ENCODE measurements around the gene SH3RF3.

SH3RF3 gene

DNA sequence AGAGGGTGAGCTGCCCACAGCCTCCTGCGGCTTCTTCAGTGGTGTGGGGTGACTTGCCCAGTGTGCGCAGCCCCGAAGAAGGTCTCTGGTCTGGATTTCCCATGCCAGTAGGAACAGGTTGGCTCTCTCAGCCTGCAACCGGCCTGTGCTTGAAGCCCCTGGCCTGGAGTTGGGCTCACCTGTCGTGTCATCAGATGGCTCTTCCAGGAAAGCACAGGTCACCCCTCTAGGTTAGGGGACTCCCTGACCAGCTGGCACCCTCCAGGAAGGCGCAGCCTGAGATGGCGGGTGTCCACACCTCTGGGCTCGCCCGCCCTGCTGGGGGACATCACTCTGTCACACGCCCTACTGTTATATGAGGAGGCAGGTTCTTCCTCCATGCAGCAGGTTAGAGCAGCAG, 304.9 kb downstream of the SH3RF3 start:
- FAIRE-seq, result no peak
- TF ChIP-seq POU2F2 (IDR thresholded peaks at IDR 0.05; ENCODE audit: low read depth, low read length) (no peak), TAF1 (IDR thresholded peaks at IDR 0.05; ENCODE audit: low read depth, low read length) (no peak), POLR2AphosphoS5 (IDR thresholded peaks at IDR 0.05; ENCODE audit: low read depth, low read length) (no peak), POLR2A (IDR thresholded peaks at IDR 0.05; ENCODE audit: low read depth, low read length) (no peak)
- DNase-seq (ENCODE audit: insufficient read length, low spot score), result no peak

DNA sequence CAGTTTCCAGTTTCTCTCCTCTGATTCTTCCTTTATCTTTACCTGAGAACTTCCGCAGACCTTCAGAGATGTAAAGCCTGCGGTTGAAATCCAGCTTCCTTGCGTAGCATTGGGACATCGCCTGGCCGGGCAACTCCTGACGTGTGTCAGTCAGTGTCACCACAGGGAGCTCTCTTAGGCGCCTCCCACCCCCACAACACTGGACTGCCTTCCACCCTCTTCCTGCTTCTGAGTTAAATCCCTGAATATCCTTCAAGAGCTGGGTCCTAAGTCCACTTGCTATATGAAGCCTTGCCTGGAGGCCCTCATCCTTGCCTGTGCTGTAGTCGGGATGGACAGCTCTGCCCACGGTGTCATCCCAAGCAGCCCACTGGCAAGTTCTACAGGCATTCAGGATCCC, 305.3 kb downstream of the SH3RF3 start:
- TF ChIP-seq POLR2A (IDR thresholded peaks at IDR 0.05; ENCODE audit: low read depth, low read length) (no peak), TAF1 (IDR thresholded peaks at IDR 0.05; ENCODE audit: low read depth, low read length) (no peak), PAX5 (IDR thresholded peaks at IDR 0.05; ENCODE audit: insufficient read depth, low read length, severe bottlenecking) (no peak), POLR2AphosphoS5 (IDR thresholded peaks at IDR 0.05; ENCODE audit: low read depth, low read length) (no peak)
- DNase-seq (ENCODE audit: insufficient read length, low spot score), result no peak
- no peak for FAIRE-seq

DNA sequence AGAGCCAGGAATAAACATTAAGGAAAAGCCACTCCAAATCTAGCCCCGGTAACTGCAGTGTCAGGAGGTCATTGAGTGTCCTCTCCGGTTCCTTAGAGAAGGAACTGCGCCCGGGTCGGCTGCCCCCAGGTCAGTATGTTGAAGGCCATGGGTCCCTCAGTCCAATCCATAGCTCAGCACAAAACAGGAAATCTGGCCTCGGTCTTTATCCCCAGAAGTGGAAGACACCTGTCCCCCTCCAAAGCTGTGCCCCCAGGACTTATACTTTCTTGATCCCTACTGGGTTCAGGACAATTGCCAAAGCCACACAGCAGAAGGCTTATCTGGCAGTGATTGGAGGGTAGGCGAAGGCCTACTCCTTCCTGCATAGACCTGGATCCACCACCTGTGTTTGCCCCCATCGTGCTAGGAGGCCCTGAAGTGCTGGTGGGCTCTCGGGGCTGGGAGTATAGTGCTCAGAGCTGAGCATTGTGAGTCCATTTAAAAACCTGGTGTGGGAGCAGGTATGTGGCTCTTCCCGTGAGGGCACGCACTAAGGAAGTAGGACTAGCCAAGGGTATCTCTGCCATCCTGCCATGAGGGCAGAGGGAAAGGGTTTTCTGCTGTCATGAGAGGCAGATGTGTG, 306.2 kb downstream of the SH3RF3 start:
- no peak for FAIRE-seq
- DNase-seq (ENCODE audit: insufficient read length, low spot score), result no peak
- TF ChIP-seq POU2F2 (IDR thresholded peaks at IDR 0.05; ENCODE audit: low read depth, low read length) (no peak), POLR2AphosphoS5 (IDR thresholded peaks at IDR 0.05; ENCODE audit: low read depth, low read length) (no peak), POLR2A (IDR thresholded peaks at IDR 0.05; ENCODE audit: low read depth, low read length) (no peak), SPI1 (IDR thresholded peaks at IDR 0.05; ENCODE audit: low read depth, low read length) (no peak), PAX5 (IDR thresholded peaks at IDR 0.05; ENCODE audit: insufficient read depth, low read length, severe bottlenecking) (no peak), TAF1 (IDR thresholded peaks at IDR 0.05; ENCODE audit: low read depth, low read length) (no peak)

DNA sequence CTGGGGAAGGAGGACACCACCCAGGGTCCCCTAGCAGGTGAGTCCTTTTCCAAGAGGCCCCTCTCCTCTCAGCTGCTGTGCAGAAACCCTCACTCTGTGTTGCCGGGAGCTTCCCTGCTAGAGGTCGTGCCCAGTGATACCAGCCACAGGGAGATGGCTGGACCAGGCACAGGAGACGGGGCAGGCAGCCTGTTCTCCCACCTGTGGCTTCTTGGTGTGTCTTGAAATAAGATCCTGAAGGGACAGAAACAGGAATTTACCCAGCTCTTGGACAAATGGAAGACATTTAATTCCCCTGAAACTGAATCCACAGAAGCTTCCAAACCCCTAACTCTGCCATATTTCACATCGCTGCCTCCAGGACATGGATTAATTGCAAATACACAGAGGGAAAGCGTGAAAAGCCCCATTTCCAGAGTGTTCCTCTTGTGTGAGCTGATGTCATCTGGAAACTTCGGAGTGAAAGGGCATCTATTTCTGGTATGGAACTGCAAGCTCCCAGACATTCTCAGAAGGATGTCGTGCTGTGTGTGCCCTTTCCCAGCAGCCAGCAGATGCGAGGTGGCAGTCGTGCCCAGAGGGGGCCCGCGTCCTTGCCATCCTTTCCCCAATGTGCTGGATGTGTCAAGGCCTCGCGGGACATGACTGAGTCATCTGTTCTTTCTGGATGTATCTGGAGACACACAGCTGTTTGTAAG, 307.0 kb downstream of the SH3RF3 start:
- DNase-seq (ENCODE audit: insufficient read length, low spot score) (no peak), FAIRE-seq (no peak)
- TF ChIP-seq SPI1 (IDR thresholded peaks at IDR 0.05; ENCODE audit: low read depth, low read length) (no peak), POLR2AphosphoS5 (IDR thresholded peaks at IDR 0.05; ENCODE audit: low read depth, low read length) (no peak), PAX5 (IDR thresholded peaks at IDR 0.05; ENCODE audit: insufficient read depth, low read length, severe bottlenecking) (no peak), TAF1 (IDR thresholded peaks at IDR 0.05; ENCODE audit: low read depth, low read length) (no peak), POLR2A (IDR thresholded peaks at IDR 0.05; ENCODE audit: low read depth, low read length) (no peak), POU2F2 (IDR thresholded peaks at IDR 0.05; ENCODE audit: low read depth, low read length) (no peak)

DNA sequence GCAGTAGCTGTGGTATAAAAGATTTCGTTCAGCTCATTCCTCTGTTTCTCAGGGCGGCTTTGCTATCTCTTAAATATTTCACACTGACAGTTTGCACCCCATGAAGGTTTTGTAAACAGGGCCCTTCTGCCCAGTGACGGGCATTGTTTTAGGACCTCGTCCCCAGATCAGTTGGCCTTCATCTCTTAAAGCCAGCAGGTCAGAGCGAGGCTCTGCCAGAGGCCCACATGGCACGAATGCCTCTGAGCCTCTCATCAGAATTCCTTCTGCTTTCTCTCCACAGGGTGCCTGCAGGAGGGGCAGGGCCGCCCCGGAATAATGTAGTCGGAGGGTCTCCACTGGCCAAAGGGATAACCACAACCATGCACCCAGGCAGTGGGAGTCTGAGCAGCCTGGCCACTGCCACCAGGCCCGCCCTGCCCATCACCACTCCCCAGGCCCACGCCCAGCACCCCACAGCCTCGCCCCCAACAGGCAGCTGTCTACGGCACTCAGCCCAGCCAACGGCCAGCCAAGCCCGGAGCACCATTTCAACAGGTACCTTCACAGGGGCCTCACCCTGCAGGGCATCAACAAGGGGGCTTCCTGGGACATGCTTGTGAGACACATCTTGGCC, 307.7 kb downstream of the SH3RF3 start:
- TF ChIP-seq TAF1 (IDR thresholded peaks at IDR 0.05; ENCODE audit: low read depth, low read length) (no peak), POLR2A (IDR thresholded peaks at IDR 0.05; ENCODE audit: low read depth, low read length) (no peak), POLR2AphosphoS5 (IDR thresholded peaks at IDR 0.05; ENCODE audit: low read depth, low read length) (no peak), POU2F2 (IDR thresholded peaks at IDR 0.05; ENCODE audit: low read depth, low read length) (no peak), SPI1 (IDR thresholded peaks at IDR 0.05; ENCODE audit: low read depth, low read length) (no peak), PAX5 (IDR thresholded peaks at IDR 0.05; ENCODE audit: insufficient read depth, low read length, severe bottlenecking) (no peak)
- DNase-seq (ENCODE audit: insufficient read length, low spot score) (no peak), FAIRE-seq (no peak)

DNA sequence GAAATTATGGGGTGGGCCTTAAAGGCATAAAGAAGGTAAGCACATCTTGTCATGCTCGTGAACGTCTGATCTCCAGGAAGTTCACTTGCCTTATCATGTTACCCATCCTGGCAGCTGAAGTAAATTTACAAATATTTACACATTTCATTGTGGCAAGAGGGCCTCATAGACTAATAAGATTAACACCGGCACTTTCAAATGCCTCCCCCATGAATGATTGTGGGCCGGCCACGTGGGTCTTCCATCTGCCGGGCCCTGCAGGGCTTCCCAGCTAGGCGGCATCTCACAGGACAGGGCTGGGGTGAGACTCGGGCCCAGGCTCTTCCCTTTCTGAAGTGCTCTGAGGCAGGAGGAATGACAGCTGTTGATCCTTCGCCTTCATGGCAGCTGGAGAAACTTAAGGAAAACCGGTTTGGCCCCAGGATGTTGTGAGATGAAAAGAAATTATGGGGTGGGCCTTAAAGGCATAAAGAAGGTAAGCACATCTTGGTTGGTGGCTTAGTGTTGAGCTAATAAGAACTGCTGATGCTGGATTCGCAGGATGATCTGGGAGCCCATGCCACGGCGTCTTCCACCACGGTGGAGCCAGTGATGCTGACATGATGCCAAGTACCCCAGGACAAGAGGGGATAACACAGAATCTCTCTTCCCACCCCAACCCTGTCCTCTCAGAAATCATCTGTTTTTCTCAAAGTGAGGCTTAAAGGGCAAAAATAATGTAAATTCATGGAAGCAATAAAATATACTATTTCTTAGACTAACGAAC, 308.5 kb downstream of the SH3RF3 start:
- DNase-seq (ENCODE audit: insufficient read length, low spot score) (no peak), FAIRE-seq (no peak)
- TF ChIP-seq TAF1 (IDR thresholded peaks at IDR 0.05; ENCODE audit: low read depth, low read length), result no peak
- TF ChIP-seq POLR2A (IDR thresholded peaks at IDR 0.05; ENCODE audit: low read depth, low read length), result no peak
- no peak for TF ChIP-seq POU2F2 (IDR thresholded peaks at IDR 0.05; ENCODE audit: low read depth, low read length)
- no peak for TF ChIP-seq PAX5 (IDR thresholded peaks at IDR 0.05; ENCODE audit: insufficient read depth, low read length, severe bottlenecking)
- no peak for TF ChIP-seq SPI1 (IDR thresholded peaks at IDR 0.05; ENCODE audit: low read depth, low read length)
- no peak for TF ChIP-seq POLR2AphosphoS5 (IDR thresholded peaks at IDR 0.05; ENCODE audit: low read depth, low read length)

DNA sequence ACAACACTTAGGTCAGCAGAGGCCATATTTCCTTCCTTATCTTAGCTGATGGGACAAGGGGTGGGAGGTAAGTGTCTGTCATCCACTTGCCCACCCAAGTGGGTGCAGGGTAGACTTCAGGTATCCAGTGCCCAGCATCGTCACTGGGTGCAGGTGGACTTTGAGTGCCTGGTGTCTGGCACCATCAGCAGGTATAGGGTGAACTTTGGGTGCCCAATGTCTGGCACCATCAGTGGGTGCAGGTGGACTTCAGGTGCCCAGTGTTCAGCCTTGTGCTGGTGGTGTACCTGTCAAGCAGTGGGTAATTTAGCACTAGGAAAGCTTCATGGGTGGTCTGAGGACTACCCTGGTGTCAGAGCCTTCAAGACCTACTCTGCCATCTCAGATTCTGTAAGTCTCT, 309.1 kb downstream of the SH3RF3 start:
- FAIRE-seq, result no peak
- no peak for DNase-seq (ENCODE audit: insufficient read length, low spot score)
- TF ChIP-seq TAF1 (IDR thresholded peaks at IDR 0.05; ENCODE audit: low read depth, low read length), result no peak
- TF ChIP-seq POU2F2 (IDR thresholded peaks at IDR 0.05; ENCODE audit: low read depth, low read length), result no peak
- TF ChIP-seq SPI1 (IDR thresholded peaks at IDR 0.05; ENCODE audit: low read depth, low read length), result no peak
- no peak for TF ChIP-seq POLR2A (IDR thresholded peaks at IDR 0.05; ENCODE audit: low read depth, low read length)
- TF ChIP-seq PAX5 (IDR thresholded peaks at IDR 0.05; ENCODE audit: insufficient read depth, low read length, severe bottlenecking), result no peak
- TF ChIP-seq POLR2AphosphoS5 (IDR thresholded peaks at IDR 0.05; ENCODE audit: low read depth, low read length), result no peak

DNA sequence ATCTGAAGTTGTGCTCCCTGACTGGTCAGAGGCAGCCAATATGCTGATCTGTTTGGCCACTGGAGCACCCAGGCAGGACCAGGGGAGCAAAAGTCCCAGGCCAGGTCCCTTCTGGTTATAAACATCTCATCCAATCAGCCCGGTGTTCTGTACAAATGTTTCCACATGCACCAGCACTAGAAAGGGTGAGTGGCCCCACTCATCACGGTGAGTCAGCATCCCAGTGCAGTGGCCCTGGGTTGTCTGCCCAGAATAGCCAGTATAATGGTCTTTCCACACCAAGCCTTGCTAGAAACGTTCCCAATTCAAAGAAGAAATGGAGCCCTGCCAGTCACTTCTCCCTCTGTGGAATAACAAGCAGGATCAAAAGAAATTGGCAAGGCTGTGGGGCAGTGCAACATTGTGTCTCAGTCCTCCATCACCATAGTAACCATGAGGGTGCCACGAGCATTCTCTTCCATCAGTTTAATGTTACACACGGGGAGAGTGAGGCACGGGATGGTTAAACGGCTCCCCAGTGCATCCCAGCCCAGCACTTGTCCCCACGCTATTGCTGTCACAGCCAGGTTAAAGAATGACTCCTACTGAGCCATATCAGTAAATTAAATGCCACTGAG, 309.9 kb downstream of the SH3RF3 start:
- DNase-seq (ENCODE audit: insufficient read length, low spot score) (no peak), FAIRE-seq (no peak)
- TF ChIP-seq POU2F2 (IDR thresholded peaks at IDR 0.05; ENCODE audit: low read depth, low read length), result no peak
- no peak for TF ChIP-seq POLR2AphosphoS5 (IDR thresholded peaks at IDR 0.05; ENCODE audit: low read depth, low read length)
- no peak for TF ChIP-seq TAF1 (IDR thresholded peaks at IDR 0.05; ENCODE audit: low read depth, low read length)
- no peak for TF ChIP-seq PAX5 (IDR thresholded peaks at IDR 0.05; ENCODE audit: insufficient read depth, low read length, severe bottlenecking)
- TF ChIP-seq SPI1 (IDR thresholded peaks at IDR 0.05; ENCODE audit: low read depth, low read length), result no peak
- no peak for TF ChIP-seq POLR2A (IDR thresholded peaks at IDR 0.05; ENCODE audit: low read depth, low read length)

DNA sequence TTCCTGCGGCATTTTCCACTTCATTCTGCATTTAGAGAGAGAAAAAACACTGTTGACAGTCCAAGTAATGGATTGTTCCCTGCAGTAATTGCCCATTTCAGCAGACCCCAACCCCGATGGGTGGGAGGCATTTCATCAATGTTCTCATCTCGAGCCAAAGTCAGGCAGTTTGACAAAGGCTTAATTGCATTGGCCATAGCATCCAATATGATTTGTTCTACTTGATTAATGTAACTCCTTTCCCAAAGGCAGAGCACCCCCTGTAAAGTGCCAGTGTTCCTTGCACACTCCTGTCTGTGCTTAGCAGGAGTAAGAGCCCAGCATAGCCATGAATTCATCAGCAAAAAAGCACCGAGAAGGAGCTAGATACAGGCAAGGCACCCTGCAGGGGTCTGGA, 310.4 kb downstream of the SH3RF3 start:
- FAIRE-seq, result no peak
- TF ChIP-seq PAX5 (IDR thresholded peaks at IDR 0.05; ENCODE audit: insufficient read depth, low read length, severe bottlenecking) (no peak), SPI1 (IDR thresholded peaks at IDR 0.05; ENCODE audit: low read depth, low read length) (no peak), POLR2A (IDR thresholded peaks at IDR 0.05; ENCODE audit: low read depth, low read length) (no peak), POLR2AphosphoS5 (IDR thresholded peaks at IDR 0.05; ENCODE audit: low read depth, low read length) (no peak), POU2F2 (IDR thresholded peaks at IDR 0.05; ENCODE audit: low read depth, low read length) (no peak), TAF1 (IDR thresholded peaks at IDR 0.05; ENCODE audit: low read depth, low read length) (no peak)

More for the DNA sequence above, 310.4 kb downstream of the SH3RF3 start:
- DNase-seq (ENCODE audit: insufficient read length, low spot score), result no peak
